ENCODE measurements around the gene ZDHHC11B.

GRCh38 chr5:677131-678101 is 107.1 kb downstream of the ZDHHC11B start:
- no peak for TF ChIP-seq EP300 (IDR thresholded peaks at IDR 0.05; ENCODE audit: borderline replicate concordance)
- TF ChIP-seq CEBPB (IDR thresholded peaks at IDR 0.05), result no peak
- TF ChIP-seq TEAD4 (IDR thresholded peaks at IDR 0.05), result no peak
